IMR-90 (cell line): Measurements from ENCODE around the gene TPST1.

ENCODE experiments used
- CEBPB ChIP-seq: IDR thresholded peaks from 2 replicates; pipeline ENCODE4 v1.6.1; 2012; ENCODE audit warnings: low read depth, low read length, improper control_type of control experiment
- CTCF ChIP-seq: conservative IDR thresholded peaks from 2 replicates; pipeline ENCODE4 v1.5.1; 2012; ENCODE audit warnings: mild to moderate bottlenecking, low read depth, low read length, improper control_type of control experiment
- ELK1 ChIP-seq: fragments of 150-350 bp; IDR thresholded peaks from 2 replicates; pipeline ENCODE4 v1.6.1; 2016; ENCODE audit warnings: low read depth, mild to moderate bottlenecking, low read length, moderate library complexity, borderline replicate concordance
- FOS ChIP-seq: fragments of 150-350 bp; IDR thresholded peaks from 2 replicates; pipeline ENCODE4 v1.6.1; 2016; ENCODE audit warnings: low read depth, low read length
- MXI1 ChIP-seq: IDR thresholded peaks from 2 replicates; pipeline ENCODE4 v1.6.1; 2012; ENCODE audit warnings: low read depth, mild to moderate bottlenecking, low read length, moderate library complexity, borderline replicate concordance
- NFE2L2 ChIP-seq: fragments of 150-350 bp; IDR thresholded peaks from 2 replicates; pipeline ENCODE4 v1.6.1; 2016; ENCODE audit warnings: low read depth, mild to moderate bottlenecking, low read length
- POLR2A ChIP-seq: IDR thresholded peaks from 2 replicates; pipeline ENCODE4 v1.6.1; 2012; ENCODE audit warnings: mild to moderate bottlenecking, low read depth, low read length
- RAD21 ChIP-seq: IDR thresholded peaks from 2 replicates; pipeline ENCODE4 v1.6.1; 2012; ENCODE audit warnings: low read length, improper control_type of control experiment
- RCOR1 ChIP-seq: IDR thresholded peaks from 2 replicates; pipeline ENCODE4 v1.6.1; 2012; ENCODE audit warnings: mild to moderate bottlenecking, low read length, improper control_type of control experiment; ENCODE audit not compliant: insufficient replicate concordance
- SMC3 ChIP-seq: fragments of 150-350 bp; IDR thresholded peaks from 2 replicates; pipeline ENCODE4 v1.6.1; 2016; ENCODE audit warnings: low read depth, mild to moderate bottlenecking, antibody characterized with exemption, low read length, moderate library complexity
- TF ChIP-seq, protein P1 (sequence below): fragments of 150-350 bp; IDR thresholded peaks from 2 replicates; pipeline ENCODE4 v1.6.1; 2017; ENCODE audit warnings: mild to moderate bottlenecking, antibody characterized with exemption, low read length, low read depth

DNA sequence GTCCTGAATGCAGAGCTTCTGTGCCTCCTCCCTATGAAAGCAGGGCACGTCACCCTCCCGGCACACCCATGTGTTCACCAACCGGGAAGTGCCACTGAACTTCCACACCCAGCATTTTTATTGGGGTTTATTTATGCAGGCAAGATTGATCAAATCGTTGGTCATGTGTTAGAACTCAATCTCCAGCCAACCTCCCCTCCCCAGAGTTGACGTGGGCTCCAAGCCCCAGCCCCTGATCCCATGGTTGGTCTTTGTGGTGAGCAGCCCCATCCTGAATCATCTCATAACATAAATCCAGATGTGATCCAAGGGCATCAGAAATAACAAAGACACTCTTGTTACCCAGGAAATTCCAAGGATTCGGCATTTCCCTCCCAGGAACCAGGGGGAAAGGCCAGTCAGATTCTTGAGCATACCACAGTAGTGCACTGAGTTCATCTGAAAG is 151.2 kb downstream of the TPST1 start:
- no peak for TF ChIP-seq CEBPB
- no peak for TF ChIP-seq CTCF
- no peak for TF ChIP-seq RCOR1
- TF ChIP-seq ELK1, result no peak
- TF ChIP-seq RAD21, result no peak
- TF ChIP-seq POLR2A, result no peak
- TF ChIP-seq FOS, result no peak
- no peak for TF ChIP-seq MXI1
- no peak for TF ChIP-seq SMC3
- TF ChIP-seq NFE2L2, result no peak
- TF ChIP-seq, protein P1, sequence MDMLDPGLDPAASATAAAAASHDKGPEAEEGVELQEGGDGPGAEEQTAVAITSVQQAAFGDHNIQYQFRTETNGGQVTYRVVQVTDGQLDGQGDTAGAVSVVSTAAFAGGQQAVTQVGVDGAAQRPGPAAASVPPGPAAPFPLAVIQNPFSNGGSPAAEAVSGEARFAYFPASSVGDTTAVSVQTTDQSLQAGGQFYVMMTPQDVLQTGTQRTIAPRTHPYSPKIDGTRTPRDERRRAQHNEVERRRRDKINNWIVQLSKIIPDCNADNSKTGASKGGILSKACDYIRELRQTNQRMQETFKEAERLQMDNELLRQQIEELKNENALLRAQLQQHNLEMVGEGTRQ, result no peak
